Sigmoid colon (tissue), 7 donors: Measurements from ENCODE around the gene SLC2A1. TPM values are rescaled to one million over a fixed set of nuclear protein-coding genes. Genes with fewer than 3 reads are reported as not detected.

Source experiments
- DNase-seq: peaks from one replicate; pipeline ENCODE4 v3.0.0-alpha.2; 2019
- H3K27ac ChIP-seq, 4 donors: fragments of 200-600 bp; sonication (generic); one replicate each; pipeline ENCODE4 v1.5.1; 2016 to 2019; ENCODE audit warnings: mild to moderate bottlenecking in 1 of 4
- H3K27me3 ChIP-seq, 3 donors: fragments of 200-600 bp; sonication (generic); one replicate each; pipeline ENCODE4 v1.5.1; 2019; ENCODE audit warnings: mild to moderate bottlenecking in 1 of 3
- H3K36me3 ChIP-seq, 4 donors: fragments of 200-600 bp; sonication (generic); one replicate each; pipeline ENCODE4 v1.5.1; 2016 to 2019
- H3K4me1 ChIP-seq, 4 donors: fragments of 200-600 bp; sonication (generic); one replicate each; pipeline ENCODE4 v1.5.1; 2017 to 2019
- H3K4me3 ChIP-seq, 4 donors: fragments of 200-600 bp; sonication (generic); one replicate each; pipeline ENCODE4 v1.5.1; 2017 to 2019; ENCODE audit warnings: mild to moderate bottlenecking in 2 of 4, moderate library complexity in 1 of 4
- H3K9me3 ChIP-seq, 4 donors: fragments of 200-600 bp in 3 of 4; sonication (generic) in 3 of 4; one replicate each; pipeline versions ENCODE4 v1.5.1 to v1.6.1; 2013 to 2019
- EP300 ChIP-seq, 4 donors: sonication (generic); formaldehyde crosslinking; IDR thresholded peaks; one replicate each; pipeline ENCODE4 v1.6.1; 2017; ENCODE audit warnings: antibody characterized with exemption in 4 of 4
- POLR2A ChIP-seq, 2 donors: fragments of 450-650 bp; IDR thresholded peaks; one replicate each; pipeline ENCODE4 v1.6.1; 2016; ENCODE audit warnings: antibody characterized with exemption in 2 of 2, mild to moderate bottlenecking in 2 of 2, moderate library complexity in 2 of 2
- POLR2AphosphoS5 ChIP-seq, 4 donors: sonication (generic); formaldehyde crosslinking; IDR thresholded peaks; one replicate each; pipeline ENCODE4 v1.6.1; 2017; ENCODE audit warnings: antibody characterized with exemption in 4 of 4
- WGBS, 2 donors: extraction: QIAGEN DNeasy Blood & Tissue Kit; methylation state at CpG; one replicate each; pipeline ENCODE4 v1.1.7; 2013; 5-methylcytosine and 5-hydroxymethylcytosine counted together
- intact Hi-C: fragments of 100-400 bp; cut with DNase I; formaldehyde crosslinking; loops from one replicate; pipeline ENCODE4 v1.15.1; 2023
- polyA plus RNA-seq, 3 donors: library from polyadenylated mRNA; stranded (reverse); fragments of 200-250 nt; gene quantifications; one replicate each; pipeline ENCODE4 v1.2.3, GENCODE V29; 2013
- total RNA-seq, 4 donors: library from RNA; depleted of rRNA; stranded (reverse); fragments of >200 nt; gene quantifications; one replicate each; pipeline ENCODE4 v1.1.0, GENCODE V29; 2016
- TF ChIP-seq, protein P1 (sequence below), 4 experiments: fragments of 450-650 bp in 3 of 4; fragments of 200-600 bp in 1 of 4; IDR thresholded peaks; one replicate each; pipeline ENCODE4 v1.5.1; 2016 to 2019; ENCODE audit warnings: antibody characterized with exemption in 4 of 4, mild to moderate bottlenecking in 3 of 4, moderate library complexity in 2 of 4
- donor health status: healthy with polysubstance abuse.
- donor health status: Bipolar disorder and iron deficiency.
- donor health status: healthy.

SLC2A1 gene
- total and polyA plus RNA-seq, 7 donors: 4.2 to 44.9 (median 11.1) TPM

GRCh38 chr1:42931911-42932422 is 26.7 kb downstream of the SLC2A1 start:
- TF ChIP-seq POLR2AphosphoS5 (IDR thresholded peaks at IDR 0.05) (no peak), POLR2A (IDR thresholded peaks at IDR 0.05) (no peak), EP300 (IDR thresholded peaks at IDR 0.05) (no peak)
- TF ChIP-seq, protein P1, sequence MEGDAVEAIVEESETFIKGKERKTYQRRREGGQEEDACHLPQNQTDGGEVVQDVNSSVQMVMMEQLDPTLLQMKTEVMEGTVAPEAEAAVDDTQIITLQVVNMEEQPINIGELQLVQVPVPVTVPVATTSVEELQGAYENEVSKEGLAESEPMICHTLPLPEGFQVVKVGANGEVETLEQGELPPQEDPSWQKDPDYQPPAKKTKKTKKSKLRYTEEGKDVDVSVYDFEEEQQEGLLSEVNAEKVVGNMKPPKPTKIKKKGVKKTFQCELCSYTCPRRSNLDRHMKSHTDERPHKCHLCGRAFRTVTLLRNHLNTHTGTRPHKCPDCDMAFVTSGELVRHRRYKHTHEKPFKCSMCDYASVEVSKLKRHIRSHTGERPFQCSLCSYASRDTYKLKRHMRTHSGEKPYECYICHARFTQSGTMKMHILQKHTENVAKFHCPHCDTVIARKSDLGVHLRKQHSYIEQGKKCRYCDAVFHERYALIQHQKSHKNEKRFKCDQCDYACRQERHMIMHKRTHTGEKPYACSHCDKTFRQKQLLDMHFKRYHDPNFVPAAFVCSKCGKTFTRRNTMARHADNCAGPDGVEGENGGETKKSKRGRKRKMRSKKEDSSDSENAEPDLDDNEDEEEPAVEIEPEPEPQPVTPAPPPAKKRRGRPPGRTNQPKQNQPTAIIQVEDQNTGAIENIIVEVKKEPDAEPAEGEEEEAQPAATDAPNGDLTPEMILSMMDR (IDR thresholded peaks at IDR 0.05): no peak
- no peak overlapping the region for H3K4me3 ChIP-seq
- H3K9me3 ChIP-seq: no peaks in the 10 kb centered on the region
- WGBS, 2 donors: 11 to 21% methylated on average over 11 of the region's 11 CpGs
- no peaks in the 10 kb centered on the region for H3K27me3 ChIP-seq
- peaks cover 0 to 37% (median 14%) of the 10 kb centered on the region in 4 donors for H3K36me3 ChIP-seq
- intact Hi-C loops: no loop called here
- DNase-seq: peak; percentile 70
- H3K4me1 ChIP-seq: peaks cover 0 to 9% (median 7%) of the 10 kb centered on the region in 4 donors
- H3K27ac ChIP-seq: peak overlapping the region in 2 of 4 donors; percentile 12 to 14

GRCh38 chr1:42931108-42931539 is 27.5 kb downstream of the SLC2A1 start:
- TF ChIP-seq POLR2AphosphoS5 (IDR thresholded peaks at IDR 0.05) (no peak), POLR2A (IDR thresholded peaks at IDR 0.05) (no peak), EP300 (IDR thresholded peaks at IDR 0.05) (no peak)
- TF ChIP-seq, protein P1 (IDR thresholded peaks at IDR 0.05): peak in 3 of 4 experiments; percentile 58 to 64 (median 63)
- H3K4me3 ChIP-seq: no peak overlapping the region
- peaks cover 0 to 46% (median 14%) of the 10 kb centered on the region in 4 donors for H3K36me3 ChIP-seq
- DNase-seq: no peak
- no peaks in the 10 kb centered on the region for H3K9me3 ChIP-seq
- H3K27me3 ChIP-seq: no peaks in the 10 kb centered on the region
- peak overlapping the region in 1 of 4 donors; percentile 11 for H3K27ac ChIP-seq
- H3K4me1 ChIP-seq: peaks cover 0 to 4% (median under 1%) of the 10 kb centered on the region in 4 donors
- intact Hi-C loops: no loop called here
- 53 to 79% methylated on average over 7 of the region's 7 CpGs for WGBS, 2 donors

DNA sequence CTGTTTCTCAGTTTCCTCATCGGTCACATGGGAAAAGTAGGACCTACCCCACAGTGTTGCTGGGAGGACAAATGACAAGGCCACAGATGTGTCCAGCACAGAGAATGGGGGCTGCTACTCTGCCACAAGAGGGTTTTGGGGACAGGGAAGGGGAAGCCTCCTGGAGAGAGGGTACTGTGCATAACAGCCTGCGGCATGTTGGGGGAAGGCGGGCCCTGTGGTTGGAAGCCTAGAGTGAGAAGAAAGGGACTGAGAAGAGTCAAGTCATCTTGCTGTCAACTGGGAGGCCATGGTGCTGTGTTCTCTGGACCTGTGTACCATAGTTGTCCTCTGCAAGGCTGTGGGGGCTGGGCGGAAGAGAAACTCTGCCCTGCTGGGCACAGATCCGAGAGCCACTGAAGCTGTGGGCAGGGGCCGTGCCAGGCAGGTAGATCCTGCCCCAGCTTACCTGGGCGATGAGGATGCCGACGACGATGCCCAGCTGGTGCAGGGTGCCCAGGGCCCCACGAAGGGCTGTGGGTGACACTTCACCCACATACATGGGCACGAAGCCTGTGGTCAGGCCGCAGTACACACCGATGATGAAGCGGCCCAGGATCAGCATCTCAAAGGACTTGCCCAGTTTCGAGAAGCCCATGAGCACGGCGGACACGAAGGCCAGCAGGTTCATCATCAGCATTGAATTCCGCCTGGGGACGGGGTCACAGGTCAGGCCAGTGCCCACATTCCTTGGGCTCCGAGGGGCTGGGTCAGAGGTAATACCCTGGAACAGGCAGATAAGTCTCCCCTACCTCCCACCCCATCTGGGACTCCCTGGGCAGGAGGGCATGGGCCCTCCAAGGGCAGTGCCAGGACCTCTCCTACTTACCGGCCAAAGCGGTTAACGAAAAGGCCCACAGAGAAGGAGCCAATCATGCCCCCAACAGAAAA is 28.2 kb downstream of the SLC2A1 start:
- no peak for TF ChIP-seq POLR2A (IDR thresholded peaks at IDR 0.05)
- TF ChIP-seq EP300 (IDR thresholded peaks at IDR 0.05): no peak
- TF ChIP-seq, protein P1 (IDR thresholded peaks at IDR 0.05): no peak
- no peak for TF ChIP-seq POLR2AphosphoS5 (IDR thresholded peaks at IDR 0.05)
- DNase-seq: no peak
- Histone ChIP-seq H3K4me1 (peaks cover 0 to under 1% (median 0%) of the 10 kb centered on the region in 4 donors), H3K27ac (peak overlapping the region in 1 of 4 donors; percentile 11), H3K9me3 (no peaks in the 10 kb centered on the region), H3K27me3 (no peaks in the 10 kb centered on the region), H3K36me3 (peaks cover 0 to 48% (median 14%) of the 10 kb centered on the region in 4 donors), H3K4me3 (no peak overlapping the region)
- intact Hi-C loops: no loop called here
- 94% methylated on average over 25 of the region's 25 CpGs for WGBS, 2 donors

- no peaks in the 10 kb centered on the region for H3K27me3 ChIP-seq
- 94 to 95% methylated on average over 26 of the region's 26 CpGs for WGBS, 2 donors
- H3K9me3 ChIP-seq: no peaks in the 10 kb centered on the region
- DNase-seq: no peak
- intact Hi-C loops: no loop called here
- TF ChIP-seq, protein P1 (IDR thresholded peaks at IDR 0.05): no peak
- H3K27ac ChIP-seq: no peak overlapping the region
- H3K4me1 ChIP-seq: peaks cover 0 to 7% (median 6%) of the 10 kb centered on the region in 4 donors
- H3K4me3 ChIP-seq: no peak overlapping the region
- peaks cover 0 to 48% (median 14%) of the 10 kb centered on the region in 4 donors for H3K36me3 ChIP-seq
Measured at GRCh38 chr1:42929434-42930177, 29.1 kb downstream of the SLC2A1 start.
